CD1c-positive myeloid dendritic cell (primary cell): ENCODE data around the gene LRP1B.
"Not testable (repeated sequence)": the region's sequence is repeated elsewhere in the genome, so short reads cannot be mapped to it uniquely, and the experiment has no call there.

Experiments used
- DNase-seq: peaks from one replicate; pipeline ENCODE4 v3.0.0-alpha.2; 2016; ENCODE audit errors: extremely low spot score

Gene LRP1B

GRCh38 chr2:142104134-142104758 is 26.6 kb downstream of the LRP1B start:
- DNase-seq: no peak

GRCh38 chr2:142100970-142101369 is 29.8 kb downstream of the LRP1B start:
- no peak for DNase-seq

- no peak for DNase-seq
Observed at GRCh38 chr2:142100139-142100873, 30.5 kb downstream of the LRP1B start.

- no peak for DNase-seq
Observed at GRCh38 chr2:142097711-142098110, 33.1 kb downstream of the LRP1B start.

- DNase-seq: no peak
Observed at GRCh38 chr2:142095647-142096046, 35.2 kb downstream of the LRP1B start.

GRCh38 chr2:142094233-142094632 is 36.6 kb downstream of the LRP1B start:
- DNase-seq: no peak

- DNase-seq: no peak
Observed at GRCh38 chr2:142088058-142088568, 42.7 kb downstream of the LRP1B start.

GRCh38 chr2:142087585-142087984 is 43.2 kb downstream of the LRP1B start:
- DNase-seq: not testable (repeated sequence)

GRCh38 chr2:142082368-142082767 is 48.4 kb downstream of the LRP1B start:
- DNase-seq: no peak

GRCh38 chr2:142076317-142076716 is 54.5 kb downstream of the LRP1B start:
- DNase-seq: no peak

- DNase-seq: no peak
Observed at GRCh38 chr2:142075826-142076225, 55.0 kb downstream of the LRP1B start.

- no peak for DNase-seq
Observed at GRCh38 chr2:142069251-142069888, 61.4 kb downstream of the LRP1B start.

- DNase-seq: no peak
Observed at GRCh38 chr2:142065700-142066099, 65.1 kb downstream of the LRP1B start.

GRCh38 chr2:142065156-142065555 is 65.7 kb downstream of the LRP1B start:
- no peak for DNase-seq

- DNase-seq: no peak
Observed at GRCh38 chr2:142061733-142062132, 69.1 kb downstream of the LRP1B start.

- no peak for DNase-seq
Observed at GRCh38 chr2:142058149-142058548, 72.7 kb downstream of the LRP1B start.

- DNase-seq: no peak
Observed at GRCh38 chr2:142056784-142057183, 74.0 kb downstream of the LRP1B start.

- DNase-seq: no peak
Observed at GRCh38 chr2:142052220-142052863, 78.5 kb downstream of the LRP1B start.

GRCh38 chr2:142048581-142048980 is 82.2 kb downstream of the LRP1B start:
- DNase-seq: no peak

- no peak for DNase-seq
Observed at GRCh38 chr2:142045641-142046040, 85.2 kb downstream of the LRP1B start.

GRCh38 chr2:142044197-142044596 is 86.6 kb downstream of the LRP1B start:
- DNase-seq: no peak

- DNase-seq: no peak
Observed at GRCh38 chr2:142042536-142043199, 88.1 kb downstream of the LRP1B start.
